ENCODE data around the gene PLEKHM2.

- TF ChIP-seq CTCF (IDR thresholded peaks at IDR 0.05; ENCODE audit: borderline replicate concordance, extremely low read depth, low read length, poor library complexity, severe bottlenecking) (no peak), EZH2 (IDR thresholded peaks at IDR 0.05; ENCODE audit: borderline replicate concordance, low read depth, low read length, severe bottlenecking) (no peak)
Observed at GRCh38 chr1:15730423-15730822, 46.3 kb downstream of the PLEKHM2 start.

Data from DND-41 (cell line).